ENCODE results near the gene MAPK7.

Gene MAPK7

GRCh38 chr17:19359151-19359550 lies 19.1 kb upstream of the MAPK7 start:
- Histone ChIP-seq H3K27ac (ENCODE audit: extremely low read depth, low read depth, low read length) (no peak overlapping the region), H3K4me3 (ENCODE audit: low read depth, low read length) (no peak overlapping the region), H3K4me1 (ENCODE audit: control insufficient read depth, insufficient read depth, low read length) (peaks cover 5% of the 10 kb centered on the region), H3K9me3 (ENCODE audit: control insufficient read depth, insufficient read depth, low read depth, low read length) (no peaks in the 10 kb centered on the region), H3K36me3 (ENCODE audit: control insufficient read depth in 2 of 2, insufficient read depth in 1 of 2, low read length in 2 of 2) (peaks cover 0 to 37% of the 10 kb centered on the region in 2 experiments; a peak in 1 of 3 replicates)
- ChIA-PET CTCF (no interaction called here), POLR2A (interaction anchor here (0.6 kb wide), 1 partner anchor 19 kb away, joined by 3 read pairs; no protein-coding TSS in a partner anchor)
- TF ChIP-seq ZBTB44 (tag by site-specific recombination; IDR thresholded peaks at IDR 0.05): no peak
- no peak for TF ChIP-seq ZFHX2 (tag by site-specific recombination; conservative IDR thresholded peaks at IDR 0.05)
- no peak for TF ChIP-seq ZBTB8A (tag by site-specific recombination; IDR thresholded peaks at IDR 0.05)
- TF ChIP-seq ZNF580 (tag by site-specific recombination; IDR thresholded peaks at IDR 0.05): no peak
- TF ChIP-seq ZNF544 (tag by site-specific recombination; IDR thresholded peaks at IDR 0.05): no peak
- TF ChIP-seq ZNF623 (tag by site-specific recombination; IDR thresholded peaks at IDR 0.05): no peak
- TF ChIP-seq ZNF24 (tag by site-specific recombination; IDR thresholded peaks at IDR 0.05): no peak
- TF ChIP-seq OSR2 (tag by site-specific recombination; IDR thresholded peaks at IDR 0.05): no peak
- TF ChIP-seq ZNF398 (tag by site-specific recombination; IDR thresholded peaks at IDR 0.05): no peak
- no peak for TF ChIP-seq ZNF169 (tag by site-specific recombination; IDR thresholded peaks at IDR 0.05)
- TF ChIP-seq RBAK (tag by site-specific recombination; IDR thresholded peaks at IDR 0.05): no peak
- no peak for TF ChIP-seq ZEB2 (tag by site-specific recombination; IDR thresholded peaks at IDR 0.05)

GRCh38 chr17:19359856-19360255 lies 18.4 kb upstream of the MAPK7 start:
- CTCF ChIA-PET: interaction anchor here (1.0 kb wide), 1 partner anchor 154 kb away, joined by 5 read pairs; no protein-coding TSS in a partner anchor
- H3K36me3 ChIP-seq (ENCODE audit: control insufficient read depth in 2 of 2, insufficient read depth in 1 of 2, low read length in 2 of 2): peaks cover 0 to 37% of the 10 kb centered on the region in 2 experiments; a peak in 1 of 3 replicates
- POLR2A ChIA-PET: no interaction called here
- H3K27ac ChIP-seq (ENCODE audit: extremely low read depth, low read depth, low read length): no peak overlapping the region
- H3K9me3 ChIP-seq (ENCODE audit: control insufficient read depth, insufficient read depth, low read depth, low read length): no peaks in the 10 kb centered on the region
- peaks cover 5% of the 10 kb centered on the region for H3K4me1 ChIP-seq (ENCODE audit: control insufficient read depth, insufficient read depth, low read length)
- no peak overlapping the region for H3K4me3 ChIP-seq (ENCODE audit: low read depth, low read length)
- TF ChIP-seq ZNF76 (tag by site-specific recombination; IDR thresholded peaks at IDR 0.05; ENCODE audit: borderline replicate concordance, low read depth): no peak
- TF ChIP-seq ZBTB20 (tag by site-specific recombination; IDR thresholded peaks at IDR 0.05): no peak
- no peak for TF ChIP-seq ZNF223 (tag by site-specific recombination; IDR thresholded peaks at IDR 0.05)
- no peak for TF ChIP-seq ZBTB49 (tag by site-specific recombination; IDR thresholded peaks at IDR 0.05; ENCODE audit: low read depth)
- TF ChIP-seq ZNF26 (tag by site-specific recombination; IDR thresholded peaks at IDR 0.05): no peak
- no peak for TF ChIP-seq ZNF362 (tag by site-specific recombination; IDR thresholded peaks at IDR 0.05)
- no peak for TF ChIP-seq ZNF324 (tag by site-specific recombination; IDR thresholded peaks at IDR 0.05)
- no peak for TF ChIP-seq ZFHX2 (tag by site-specific recombination; conservative IDR thresholded peaks at IDR 0.05)
